ENCODE measurements around the gene TLDC2. TPM values are rescaled to one million over a fixed set of nuclear protein-coding genes. Genes with fewer than 3 reads are reported as not detected.

Gene TLDC2
- total and polyA plus RNA-seq, 2 of the 8 experiments (the other 6 are each of a cell fraction or from before 2014, with no cell fraction given) = 0.29 to 0.34 TPM

- no peak overlapping the region for H2BK5ac ChIP-seq (ENCODE audit: low read depth, low read length)
- peaks cover 10 to 15% of the 10 kb centered on the region in 2 experiments for H4K20me1 ChIP-seq (replicated peaks in 1 of 2; ENCODE audit: control insufficient read depth in 1 of 2, insufficient read depth in 2 of 2, low read length in 2 of 2)
- peaks cover 0 to 14% of the 10 kb centered on the region in 2 experiments; a peak in 2 of 4 replicates for H3K79me2 ChIP-seq (ENCODE audit: control insufficient read depth in 1 of 2, insufficient read depth in 2 of 2, low read length in 2 of 2)
- no peak overlapping the region for H3K14ac ChIP-seq (ENCODE audit: insufficient read length)
- no peak overlapping the region for H3K18ac ChIP-seq (ENCODE audit: extremely low read depth, low read length)
- FAIRE-seq (no peak), DNase-seq (ENCODE audit: low read depth in 1 of 2, low spot score in 2 of 2) (no peak)
- H2BK20ac ChIP-seq (ENCODE audit: low read length) = no peak overlapping the region
- H3K36me3 ChIP-seq (ENCODE audit: control insufficient read depth in 2 of 4, insufficient read depth in 4 of 4, low read length in 3 of 4) = no peaks in the 10 kb centered on the region
- peaks cover 0 to 10% (median 6%) of the 10 kb centered on the region in 4 experiments; a peak in 4 of 7 replicates for H3K27me3 ChIP-seq (replicated peaks in 1 of 4; ENCODE audit: control insufficient read depth in 3 of 4, extremely low read depth in 1 of 4, insufficient read depth in 3 of 4, low read length in 3 of 4)
- 0 out of 2 replicates have a peak overlapping the region, but pooled peaks have one; percentile 41 for H4K8ac ChIP-seq (ENCODE audit: extremely low read depth, insufficient read depth, low read length)
- no peak overlapping the region for H3K27ac ChIP-seq (ENCODE audit: low read depth, low read length)
- no peaks in the 10 kb centered on the region for H3K9me3 ChIP-seq (ENCODE audit: insufficient read depth in 2 of 2, low read depth in 1 of 2, low read length in 1 of 2)
- H3K4me3 ChIP-seq (ENCODE audit: extremely low read depth in 1 of 4, insufficient read depth in 2 of 4, low read depth in 3 of 4, low read length in 4 of 4) = no peak overlapping the region
- TF ChIP-seq KDM5A (IDR thresholded peaks at IDR 0.05; ENCODE audit: low read length) (no peak), RBBP5 (IDR thresholded peaks at IDR 0.05; ENCODE audit: borderline replicate concordance, low read depth, low read length) (no peak), KDM1A (IDR thresholded peaks at IDR 0.05; ENCODE audit: borderline replicate concordance, low read length) (no peak), ATF2 (IDR thresholded peaks at IDR 0.05; ENCODE audit: low read length) (no peak), CHD2 (IDR thresholded peaks at IDR 0.05; ENCODE audit: low read length) (no peak), PHF8 (conservative IDR thresholded peaks at IDR 0.05; ENCODE audit: low read depth, low read length) (no peak), RFX5 (IDR thresholded peaks at IDR 0.05; ENCODE audit: borderline replicate concordance, low read depth, low read length) (no peak), CTBP2 (IDR thresholded peaks at IDR 0.05; ENCODE audit: borderline replicate concordance, insufficient read depth, insufficient read length, low read length) (no peak), EZH2 (IDR thresholded peaks at IDR 0.05; ENCODE audit: low read depth, low read length, severe bottlenecking) (no peak), POU5F1 (IDR thresholded peaks at IDR 0.05; ENCODE audit: low read depth, low read length) (no peak), EP300 (IDR thresholded peaks at IDR 0.05; ENCODE audit: borderline replicate concordance in 1 of 2, low read depth in 2 of 2, low read length in 2 of 2) (no peak), SAP30 (IDR thresholded peaks at IDR 0.05; ENCODE audit: insufficient read depth, insufficient replicate concordance, low read length) (no peak)
- ChIA-PET CTCF (ENCODE audit: partially characterized antibody) (interaction anchor here (1.0 to 5.9 kb wide), 8 partner anchors 10 to 62 kb away, joined by 3 to 41 read pairs (median 9); partner anchors contain the start of gene TLDC2), POLR2A (ENCODE audit: partially characterized antibody) (interaction anchor here (1.5 to 5.8 kb wide), 4 partner anchors 9 to 57 kb away, joined by 3 to 37 read pairs (median 5); no protein-coding TSS in a partner anchor)
- no peak overlapping the region for H2AFZ ChIP-seq (ENCODE audit: low read length)
- no peak overlapping the region for H3K56ac ChIP-seq (replicated peaks; ENCODE audit: insufficient read length, low read depth, low read length)
- no peak overlapping the region for H4K91ac ChIP-seq (replicated peaks; ENCODE audit: insufficient read length, low read length)
- no peak overlapping the region for H2BK120ac ChIP-seq (replicated peaks; ENCODE audit: low read depth, low read length)
- no peak overlapping the region for H3K4ac ChIP-seq (replicated peaks; ENCODE audit: insufficient read length, low read depth, low read length)
- no peak overlapping the region for H4K5ac ChIP-seq (ENCODE audit: insufficient read length, low read depth, low read length)
- no peak overlapping the region for H3K4me2 ChIP-seq (ENCODE audit: insufficient read depth in 1 of 2, low read depth in 2 of 2, low read length in 2 of 2)
- peaks cover 10% of the 10 kb centered on the region for H3K79me1 ChIP-seq (ENCODE audit: low read depth, low read length)
- peaks cover 3 to 21% (median 17%) of the 10 kb centered on the region in 4 experiments for H3K4me1 ChIP-seq (replicated peaks in 1 of 4; ENCODE audit: control insufficient read depth in 3 of 4, insufficient read depth in 4 of 4, low read length in 3 of 4)
- H3K23ac ChIP-seq (ENCODE audit: insufficient read length) = no peak overlapping the region
- H3K9ac ChIP-seq (replicated peaks in 1 of 4; ENCODE audit: extremely low read depth in 1 of 4, low read depth in 3 of 4, low read length in 3 of 4) = no peak overlapping the region
- H2AK5ac ChIP-seq (ENCODE audit: low read depth, low read length) = peak overlapping the region; percentile 83; the same call in 1 of the 2 replicates
- peaks cover 15% of the 10 kb centered on the region; the same call in 1 of the 2 replicates for H3K23me2 ChIP-seq (ENCODE audit: low read depth, low read length)
- peak overlapping the region; percentile 98; the same call in 1 of the 2 replicates for H2BK12ac ChIP-seq (ENCODE audit: low read depth, low read length)
- peak overlapping the region; percentile 34; the same call in 1 of the 2 replicates for H2BK15ac ChIP-seq (ENCODE audit: low read length)
Observed at GRCh38 chr20:36865861-36866149, 10.1 kb upstream of the TLDC2 start.

Data from H1 (cell line).